HepG2 (cell line): ENCODE data around the gene ELF2. TPM values are rescaled to one million over a fixed set of nuclear protein-coding genes. Genes with fewer than 3 reads are reported as not detected.

ENCODE experiments used
- CSRNP1 ChIP-seq: sonication (generic); formaldehyde crosslinking; IDR thresholded peaks from 2 replicates; pipeline ENCODE4 v1.8.1; 2023; ENCODE audit warnings: mild to moderate bottlenecking, missing genetic modification reagents
- DZIP1 ChIP-seq: sonication (generic); formaldehyde crosslinking; IDR thresholded peaks from 2 replicates; pipeline ENCODE4 v1.5.0; 2020; ENCODE audit warnings: mild to moderate bottlenecking, missing genetic modification reagents
- GABPB1 ChIP-seq: IDR thresholded peaks from 2 replicates; pipeline ENCODE4 v1.6.1; 2016; ENCODE audit warnings: mild to moderate bottlenecking, missing genetic modification reagents, moderate library complexity, missing compliant biosample characterization
- JDP2 ChIP-seq: sonication (generic); formaldehyde crosslinking; IDR thresholded peaks from 2 replicates; pipeline ENCODE4 v1.8.1; 2022; ENCODE audit warnings: missing genetic modification reagents, borderline replicate concordance
- MAFG ChIP-seq: sonication (generic); formaldehyde crosslinking; IDR thresholded peaks from 2 replicates; pipeline ENCODE4 v1.5.1; 2020; ENCODE audit warnings: mild to moderate bottlenecking, missing genetic modification reagents
- RNF219 ChIP-seq: sonication (generic); formaldehyde crosslinking; IDR thresholded peaks from 2 replicates; pipeline ENCODE4 v1.5.0; 2020; ENCODE audit warnings: mild to moderate bottlenecking, missing genetic modification reagents
- SMAD1 ChIP-seq: sonication (generic); formaldehyde crosslinking; IDR thresholded peaks from 2 replicates; pipeline ENCODE4 v1.4.0; 2020; ENCODE audit warnings: missing genetic modification reagents, low read depth, mild to moderate bottlenecking, borderline replicate concordance
- SMARCE1 ChIP-seq: fragments of 450-650 bp; IDR thresholded peaks from 2 replicates; pipeline ENCODE4 v1.6.1; 2017; ENCODE audit warnings: borderline replicate concordance
- SP140L ChIP-seq: sonication (generic); formaldehyde crosslinking; IDR thresholded peaks from 2 replicates; pipeline ENCODE4 v1.4.0; 2020; ENCODE audit warnings: missing genetic modification reagents, borderline replicate concordance
- SPEN ChIP-seq: sonication (generic); formaldehyde crosslinking; IDR thresholded peaks from 2 replicates; pipeline ENCODE4 v1.5.1; 2020; ENCODE audit warnings: low read depth, mild to moderate bottlenecking, missing genetic modification reagents
- SRY ChIP-seq: sonication (generic); formaldehyde crosslinking; IDR thresholded peaks from 2 replicates; pipeline ENCODE4 v1.8.0; 2022; ENCODE audit warnings: mild to moderate bottlenecking, missing genetic modification reagents
- THAP11 ChIP-seq: IDR thresholded peaks from 2 replicates; pipeline ENCODE4 v1.6.1; 2016; ENCODE audit warnings: missing biosample characterization, missing genetic modification reagents
- TOPORS ChIP-seq: sonication (generic); formaldehyde crosslinking; IDR thresholded peaks from 2 replicates; pipeline ENCODE4 v1.8.0; 2023; ENCODE audit warnings: mild to moderate bottlenecking, missing genetic modification reagents
- ZHX1 ChIP-seq: sonication (generic); formaldehyde crosslinking; IDR thresholded peaks from 2 replicates; pipeline ENCODE4 v1.8.1; 2022; ENCODE audit warnings: low read depth, mild to moderate bottlenecking, missing genetic modification reagents
- ZNF563 ChIP-seq: sonication (generic); formaldehyde crosslinking; IDR thresholded peaks from 2 replicates; pipeline ENCODE4 v1.8.0; 2022; ENCODE audit warnings: mild to moderate bottlenecking, moderate library complexity, missing genetic modification reagents
- ZNF670 ChIP-seq: sonication (generic); formaldehyde crosslinking; IDR thresholded peaks from 2 replicates; pipeline ENCODE4 v1.8.0; 2022; ENCODE audit warnings: mild to moderate bottlenecking, missing genetic modification reagents, borderline replicate concordance
- ZNF713 ChIP-seq: sonication (generic); formaldehyde crosslinking; IDR thresholded peaks from 2 replicates; pipeline ENCODE4 v1.4.0; 2020; ENCODE audit warnings: mild to moderate bottlenecking, missing genetic modification reagents
- ZNF790 ChIP-seq: sonication (generic); formaldehyde crosslinking; IDR thresholded peaks from 2 replicates; pipeline ENCODE4 v1.8.0; 2022; ENCODE audit warnings: missing genetic modification reagents, mild to moderate bottlenecking, borderline replicate concordance
- ZSCAN30 ChIP-seq: sonication (generic); formaldehyde crosslinking; IDR thresholded peaks from 2 replicates; pipeline ENCODE4 v1.5.0; 2020; ENCODE audit warnings: mild to moderate bottlenecking, missing genetic modification reagents
- polyA plus RNA-seq, 8 experiments: library from polyadenylated mRNA; depleted of rRNA in 3 of 8; stranded (reverse) in 7 of 8; unstranded in 1 of 8; fragments of >200 nt; fragmentation: Illumina TruSeq in 4 of 8; extraction: Trizol in 4 of 8; gene quantifications; 2 replicates each; pipeline versions ENCODE4 v1.2.1 to v1.2.3, GENCODE V29; 2011 to 2016; ENCODE audit warnings: low read depth in 4 of 8, missing spikeins in 1 of 8, mixed read lengths in 1 of 8; ENCODE audit not compliant: insufficient read depth in 1 of 8
- total RNA-seq, 5 experiments: library from RNA; depleted of rRNA; stranded (reverse); fragments of >200 nt; fragmentation: Illumina TruSeq; extraction: Trizol; gene quantifications; 2 replicates each; pipeline ENCODE4 v1.2.3, GENCODE V29; 2016; ENCODE audit warnings: low read depth in 1 of 5

ELF2 gene
- total and polyA plus RNA-seq, 2 of the 13 experiments (the other 11 are each of a cell fraction or from before 2014, with no cell fraction given): 28.6 to 35.4 TPM

GRCh38 chr4:139177869-139178619, 1.0 kb upstream of the ELF2 start (continued):
- TF ChIP-seq TOPORS (CRISPR knock-in tag) (no peak; the same call in 1 of the 2 replicates), CSRNP1 (CRISPR knock-in tag) (no peak), GABPB1 (CRISPR knock-in tag) (peak; percentile 37; the same call in 1 of the 2 replicates), MAFG (CRISPR knock-in tag) (no peak), ZNF670 (CRISPR knock-in tag) (no peak; the same call in 1 of the 2 replicates), THAP11 (CRISPR knock-in tag) (peak; percentile 45; the same call in 1 of the 2 replicates), ZNF563 (no peak), JDP2 (CRISPR knock-in tag) (no peak), ZHX1 (CRISPR knock-in tag) (no peak), DZIP1 (CRISPR knock-in tag) (0 out of 2 replicates have a peak, but pooled peaks have one; percentile 65), SMARCE1 (no peak), ZNF713 (no peak), SPEN (CRISPR knock-in tag) (no peak; the same call in 1 of the 2 replicates), ZSCAN30 (CRISPR knock-in tag) (no peak), SRY (CRISPR knock-in tag) (peak; percentile 20; the same call in 1 of the 2 replicates), SP140L (CRISPR knock-in tag) (0 out of 2 replicates have a peak, but pooled peaks have one; percentile 13), SMAD1 (CRISPR knock-in tag) (no peak), ZNF790 (CRISPR knock-in tag) (no peak), RNF219 (no peak)
